HCT116 (cell line): ENCODE data around the gene EEF2KMT. TPM values are rescaled to one million over a fixed set of nuclear protein-coding genes. Genes with fewer than 3 reads are reported as not detected.
A peak's percentile ranks its signal among the peaks of the same experiment; 100 is the strongest.
"Not testable (repeated sequence)": the region's sequence is repeated elsewhere in the genome, so short reads cannot be mapped to it uniquely, and the experiment has no call there.

ENCODE experiments used
- ATAC-seq: fragments of 200-7000 bp; cut with Tn5 transposase; 2 replicates; pipeline ENCODE4 v1.9.1; 2020; ENCODE audit warnings: mild to moderate bottlenecking, moderate library complexity
- BruUV-seq: library from RNA; stranded (reverse); fragments of 400-500 nt; replicated peaks from 2 replicates; lab custom pipeline; 2021; lab: Mats Ljungman, UMichigan
- CTCF ChIA-PET: fragments of 300-600 bp; sonication (Branson Sonifier 250); formaldehyde crosslinking; loops from one replicate; lab custom pipeline; 2021; ENCODE audit warnings: antibody characterized with exemption; lab: Charles Lee
- POLR2A ChIA-PET: fragments of 300-600, 350-600 bp; sonication (Branson Sonifier 250); formaldehyde crosslinking; loops from one replicate; lab custom pipeline; 2021; ENCODE audit warnings: antibody characterized with exemption; lab: Charles Lee
- RAD21 ChIA-PET, 2 experiments: fragments of 300-600 bp; sonication (Branson Sonifier 250); formaldehyde crosslinking; loops; one replicate each; lab custom pipeline; 2023; ENCODE audit warnings: low total read pairs in 2 of 2; ENCODE audit not compliant: uncharacterized antibody in 2 of 2, unreplicated experiment in 2 of 2, low non-redundant PET in 1 of 2; lab: Charles Lee
- DNase-seq: peaks from one replicate; pipeline ENCODE4 v3.0.0-alpha.2; 2010; ENCODE audit warnings: low read depth, low spot score
- H2AFZ ChIP-seq: fragments of 200-600 bp; shearing (Covaris generic), sonication (generic); 2 replicates; pipeline ENCODE4 v1.6.1; 2017; ENCODE audit warnings: low read depth, mixed run types, mixed read lengths, antibody characterized with exemption, low read length; ENCODE audit not compliant: poor library complexity, severe bottlenecking
- H3K27ac ChIP-seq: 2 replicates; pipeline ENCODE4 v1.5.1; 2012; ENCODE audit warnings: low read depth, low read length
- H3K27me3 ChIP-seq: fragments of 200-600 bp; sonication (generic); 2 replicates; pipeline ENCODE4 v1.6.1; 2016; ENCODE audit warnings: mixed run types, low read length, mixed read lengths; ENCODE audit not compliant: insufficient read depth
- H3K36me3 ChIP-seq, 2 experiments: fragments of 200-500 bp in 1 of 2; fragments of 200-600 bp in 1 of 2; sonication (Bioruptor generic) in 1 of 2; sonication (generic) in 1 of 2; 2 replicates each; pipeline versions ENCODE4 v1.5.1 to v1.6.1; 2014 to 2016; ENCODE audit warnings: low read length in 2 of 2, inconsistent platforms in 1 of 2, mixed read lengths in 1 of 2, mixed run types in 1 of 2; ENCODE audit not compliant: insufficient read depth in 2 of 2, control insufficient read depth in 1 of 2
- H3K4me1 ChIP-seq, 2 experiments: fragments of 200-600 bp in 1 of 2; sonication (generic) in 1 of 2; 2 replicates each; pipeline versions ENCODE4 v1.5.1 to v1.6.1; 2012 to 2017; ENCODE audit warnings: low read length in 2 of 2, inconsistent platforms in 1 of 2, mild to moderate bottlenecking in 1 of 2, mixed read lengths in 1 of 2, mixed run types in 1 of 2, moderate library complexity in 1 of 2; ENCODE audit not compliant: insufficient read depth in 2 of 2, control insufficient read depth in 1 of 2
- H3K4me2 ChIP-seq: fragments of 200-600 bp; sonication (generic); 2 replicates; pipeline ENCODE4 v1.6.1; 2017; ENCODE audit warnings: mixed run types, low read length, mixed read lengths
- H3K4me3 ChIP-seq, 2 experiments: fragments of 200-600 bp in 1 of 2; sonication (generic) in 1 of 2; replicated peaks in 1 of 2; 2 replicates each; pipeline ENCODE4 v1.5.1; 2011 to 2016; ENCODE audit warnings: low read length in 2 of 2, control low read depth in 1 of 2, low read depth in 1 of 2, mild to moderate bottlenecking in 1 of 2, mixed read lengths in 1 of 2, mixed run types in 1 of 2
- H3K79me2 ChIP-seq: fragments of 200-600 bp; sonication (generic); 2 replicates; pipeline ENCODE4 v1.6.1; 2017; ENCODE audit warnings: mild to moderate bottlenecking, mixed run types, low read length, moderate library complexity, mixed read lengths; ENCODE audit not compliant: insufficient read depth
- H3K9ac ChIP-seq: fragments of 200-600 bp; sonication (generic); 2 replicates; pipeline ENCODE4 v1.6.1; 2016; ENCODE audit warnings: low read length, mixed read lengths
- H3K9me2 ChIP-seq: fragments of 200-600 bp; sonication (generic), shearing (Covaris generic); 2 replicates; pipeline ENCODE4 v1.6.1; 2017; ENCODE audit warnings: mixed run types, mild to moderate bottlenecking, moderate library complexity; ENCODE audit not compliant: insufficient read depth
- H3K9me3 ChIP-seq, 2 experiments: fragments of 200-500 bp in 1 of 2; fragments of 200-600 bp in 1 of 2; sonication (Bioruptor generic) in 1 of 2; sonication (generic) in 1 of 2; 2 replicates each; pipeline ENCODE4 v1.6.1; 2014 to 2017; ENCODE audit warnings: low read length in 2 of 2, mixed read lengths in 2 of 2, inconsistent platforms in 1 of 2, low read depth in 1 of 2, mild to moderate bottlenecking in 1 of 2, mixed run types in 1 of 2, moderate library complexity in 1 of 2; ENCODE audit not compliant: control insufficient read depth in 1 of 2, insufficient read depth in 1 of 2
- H4K20me1 ChIP-seq: fragments of 200-600 bp; sonication (generic), shearing (Covaris generic); 2 replicates; pipeline ENCODE4 v1.6.1; 2017; ENCODE audit warnings: mixed run types, mild to moderate bottlenecking, moderate library complexity; ENCODE audit not compliant: insufficient read depth
- intact Hi-C: fragments of 100-400 bp; cut with micrococcal nuclease; formaldehyde crosslinking; loops from 2 replicates; pipeline ENCODE4 v1.10.0; 2022
- total RNA-seq: library from RNA; stranded (reverse); gene quantifications from one replicate; pipeline ENCODE4 v1.2.1, GENCODE V29; 2021; ENCODE audit not compliant: unreplicated experiment

Gene EEF2KMT
- total RNA-seq, 1 experiment from 2014 or later = 25.6 TPM

DNA sequence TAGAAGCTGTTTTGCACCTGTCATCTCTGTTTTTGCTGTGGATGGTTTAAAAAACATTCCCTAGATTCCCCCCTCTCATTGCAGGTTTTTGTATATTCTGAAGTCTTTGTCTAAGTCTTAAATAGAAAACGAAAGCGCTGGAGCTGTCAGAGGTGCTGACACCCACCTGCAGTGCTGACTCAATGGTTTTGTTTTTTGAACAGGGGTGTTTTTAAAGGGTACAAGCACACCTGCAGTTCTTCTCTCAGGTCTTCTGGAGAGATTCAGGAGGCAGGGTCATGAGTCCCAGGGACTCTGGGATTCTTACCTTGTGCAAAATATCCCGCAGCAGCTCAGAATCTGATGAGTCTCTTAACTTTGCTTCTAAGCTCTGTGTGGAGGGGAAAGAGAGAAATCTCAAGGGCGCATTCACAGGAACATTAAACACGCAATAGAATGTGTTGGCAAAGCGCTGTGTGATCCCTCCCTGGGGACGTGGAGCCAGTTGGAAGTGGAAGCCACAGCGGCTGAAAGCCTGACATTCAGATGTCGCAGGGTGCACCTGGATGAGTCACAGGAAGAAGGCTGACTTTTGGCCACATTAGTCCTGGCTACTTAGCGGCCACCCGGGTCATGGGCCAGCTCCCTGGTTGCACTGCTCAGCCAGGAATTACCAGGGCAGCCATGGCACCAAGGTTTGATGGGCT, 2.3 kb downstream of the EEF2KMT start:
- H3K4me1 ChIP-seq = peaks cover 3 to 21% of the 10 kb centered on the region in 2 experiments; a peak in 1 of 4 replicates
- H4K20me1 ChIP-seq, DNase-seq, intact Hi-C loops, CTCF ChIA-PET, H3K27me3 ChIP-seq, H3K9me2 ChIP-seq, H3K27ac ChIP-seq, BruUV-seq, H3K79me2 ChIP-seq, RAD21 ChIA-PET, H3K9ac ChIP-seq, H3K36me3 ChIP-seq, ATAC-seq, H2AFZ ChIP-seq, POLR2A ChIA-PET, H3K4me3 ChIP-seq, H3K9me3 ChIP-seq: not testable (repeated sequence)
- H3K4me2 ChIP-seq = peak overlapping the region; percentile 85

DNA sequence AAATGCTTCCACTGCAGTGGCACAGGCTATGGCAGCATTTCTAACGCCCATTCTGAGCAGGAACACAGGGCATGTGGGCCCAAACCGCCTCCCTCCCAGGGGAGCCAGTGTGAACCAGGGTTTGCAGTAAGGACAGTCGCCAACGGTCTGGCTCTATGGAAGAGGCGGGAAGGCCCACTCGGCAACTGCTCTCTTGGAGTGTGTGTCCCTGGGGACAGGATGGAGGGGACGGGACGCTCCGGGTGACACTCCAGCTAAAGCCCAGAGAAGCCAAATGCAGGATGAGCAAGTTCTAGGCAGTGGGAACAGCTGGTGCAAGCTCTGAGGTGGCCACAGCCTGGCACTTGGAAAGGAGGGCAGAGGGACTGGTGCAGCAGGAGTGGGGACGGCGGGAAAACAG, 3.8 kb downstream of the EEF2KMT start:
- peaks cover 2 to 20% of the 10 kb centered on the region in 2 experiments; a peak in 1 of 4 replicates for H3K4me1 ChIP-seq
- RAD21 ChIA-PET, H3K36me3 ChIP-seq, BruUV-seq, H2AFZ ChIP-seq, H3K79me2 ChIP-seq, H3K9me2 ChIP-seq, H3K27me3 ChIP-seq, CTCF ChIA-PET, H3K4me3 ChIP-seq, H3K27ac ChIP-seq, H4K20me1 ChIP-seq, ATAC-seq, POLR2A ChIA-PET, H3K4me2 ChIP-seq, H3K9me3 ChIP-seq, H3K9ac ChIP-seq, DNase-seq: not testable (repeated sequence)
- intact Hi-C loops = loop anchor here (5.0 kb wide), 1 partner anchor 136 kb away; the partner anchor contains the start of gene SEC14L5

DNA sequence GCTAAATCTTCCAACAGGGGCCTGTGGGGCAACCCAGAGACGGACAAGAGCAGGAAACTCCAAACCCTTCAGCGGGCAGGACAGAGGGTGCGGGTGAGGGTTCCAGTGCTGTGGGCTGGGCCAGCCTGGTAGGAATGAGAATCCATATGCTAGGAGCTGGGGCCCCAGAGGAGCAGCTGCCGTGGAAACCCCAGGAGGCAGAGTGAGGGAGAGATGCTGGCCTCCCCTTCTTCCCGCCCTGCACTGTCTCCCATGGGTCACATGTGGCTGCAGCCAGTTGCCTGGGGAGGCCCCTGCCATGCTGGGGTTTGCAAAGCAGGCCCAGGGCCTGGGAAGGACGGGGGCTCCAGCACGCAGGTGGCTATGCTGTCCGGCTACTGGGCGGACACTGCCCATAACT, 4.5 kb downstream of the EEF2KMT start:
- H3K9ac ChIP-seq, H3K4me2 ChIP-seq, H3K27me3 ChIP-seq, POLR2A ChIA-PET, ATAC-seq, DNase-seq, H4K20me1 ChIP-seq, H2AFZ ChIP-seq, BruUV-seq, H3K9me3 ChIP-seq, H3K27ac ChIP-seq, H3K36me3 ChIP-seq, H3K79me2 ChIP-seq, H3K4me3 ChIP-seq, RAD21 ChIA-PET, H3K9me2 ChIP-seq: not testable (repeated sequence)
- intact Hi-C loops = loop anchor here (5.0 kb wide), 1 partner anchor 136 kb away; the partner anchor contains the start of gene SEC14L5
- CTCF ChIA-PET = interaction anchor here (1.7 kb wide), 1 partner anchor 37 kb away, joined by 8 read pairs; no protein-coding TSS in a partner anchor
- peaks cover 0 to 16% of the 10 kb centered on the region in 2 experiments; a peak in 1 of 4 replicates for H3K4me1 ChIP-seq

DNA sequence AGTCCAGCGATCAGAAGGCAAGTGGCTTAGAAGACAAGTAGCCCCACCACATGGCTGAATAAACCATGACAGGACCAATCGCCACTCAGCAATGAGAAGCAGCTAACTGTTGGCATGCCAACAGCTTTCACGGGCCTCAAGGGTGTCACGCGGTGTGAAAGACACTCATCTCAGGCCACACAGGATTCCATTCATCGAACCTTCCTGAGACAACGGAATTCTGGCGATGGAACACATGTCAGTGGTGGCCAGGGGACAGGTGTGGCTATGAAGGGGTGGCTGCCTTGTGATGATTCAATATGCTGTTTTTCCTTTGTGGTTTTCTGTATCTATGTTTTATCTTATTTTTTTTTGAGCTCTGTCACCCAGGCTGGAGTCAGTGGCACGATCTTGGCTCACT, 7.0 kb downstream of the EEF2KMT start:
- H3K79me2 ChIP-seq, BruUV-seq, H3K4me3 ChIP-seq, DNase-seq, H3K27me3 ChIP-seq, H3K27ac ChIP-seq, H3K36me3 ChIP-seq, H2AFZ ChIP-seq, RAD21 ChIA-PET, H4K20me1 ChIP-seq, H3K9ac ChIP-seq, H3K9me2 ChIP-seq, H3K4me1 ChIP-seq, ATAC-seq, POLR2A ChIA-PET, H3K4me2 ChIP-seq, CTCF ChIA-PET, H3K9me3 ChIP-seq: not testable (repeated sequence)
- intact Hi-C loops = loop anchor here (5.0 kb wide), 1 partner anchor 133 kb away; the partner anchor contains the start of gene SEC14L5
